Measurements from ENCODE around the gene TAS2R31.

DNA sequence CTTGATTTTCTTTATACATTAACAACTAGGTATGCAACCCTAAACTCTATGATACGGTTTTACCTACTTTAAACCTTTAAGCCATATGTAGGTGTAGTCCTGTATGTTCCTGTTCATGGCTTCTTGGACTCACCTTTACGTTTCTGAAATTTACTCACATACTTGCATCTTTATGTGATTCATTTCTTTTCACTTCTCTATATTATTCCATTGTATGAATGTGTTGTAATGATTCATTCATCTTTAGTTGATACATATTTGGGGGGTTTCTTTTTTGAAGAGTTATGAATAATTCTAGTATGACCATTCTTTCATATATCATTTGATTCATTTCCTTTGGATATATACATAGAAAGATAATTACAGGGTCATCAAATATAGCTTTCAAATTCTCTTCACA is 42.1 kb downstream of the TAS2R31 start:
- TF ChIP-seq, protein P1, sequence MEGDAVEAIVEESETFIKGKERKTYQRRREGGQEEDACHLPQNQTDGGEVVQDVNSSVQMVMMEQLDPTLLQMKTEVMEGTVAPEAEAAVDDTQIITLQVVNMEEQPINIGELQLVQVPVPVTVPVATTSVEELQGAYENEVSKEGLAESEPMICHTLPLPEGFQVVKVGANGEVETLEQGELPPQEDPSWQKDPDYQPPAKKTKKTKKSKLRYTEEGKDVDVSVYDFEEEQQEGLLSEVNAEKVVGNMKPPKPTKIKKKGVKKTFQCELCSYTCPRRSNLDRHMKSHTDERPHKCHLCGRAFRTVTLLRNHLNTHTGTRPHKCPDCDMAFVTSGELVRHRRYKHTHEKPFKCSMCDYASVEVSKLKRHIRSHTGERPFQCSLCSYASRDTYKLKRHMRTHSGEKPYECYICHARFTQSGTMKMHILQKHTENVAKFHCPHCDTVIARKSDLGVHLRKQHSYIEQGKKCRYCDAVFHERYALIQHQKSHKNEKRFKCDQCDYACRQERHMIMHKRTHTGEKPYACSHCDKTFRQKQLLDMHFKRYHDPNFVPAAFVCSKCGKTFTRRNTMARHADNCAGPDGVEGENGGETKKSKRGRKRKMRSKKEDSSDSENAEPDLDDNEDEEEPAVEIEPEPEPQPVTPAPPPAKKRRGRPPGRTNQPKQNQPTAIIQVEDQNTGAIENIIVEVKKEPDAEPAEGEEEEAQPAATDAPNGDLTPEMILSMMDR (IDR thresholded peaks at IDR 0.05) = no peak
- no peak for TF ChIP-seq POLR2AphosphoS5 (IDR thresholded peaks at IDR 0.05; ENCODE audit: insufficient read depth in 1 of 2, low read depth in 1 of 2)

Measured in vagina (tissue), 2 donors.